A549 (cell line): ENCODE data around the gene DDX43. TPM values are rescaled to one million over a fixed set of nuclear protein-coding genes. Genes with fewer than 3 reads are reported as not detected.

Source experiments
- ATAC-seq, 2 experiments: fragments of 200-7000 bp in 1 of 2; fragments of >200 bp in 1 of 2; cut with Nextera tagmentation in 1 of 2; cut with Tn5 transposase in 1 of 2; 3 replicates each; pipeline versions ENCODE4 v1.8.0 to v1.9.1; 2018 to 2020; ENCODE audit warnings: mild to moderate bottlenecking in 1 of 2, moderate library complexity in 1 of 2
- CTCF ChIA-PET: fragments of 300-600 bp; sonication (Branson Sonifier 250); formaldehyde crosslinking; extraction: SDS; loops from one replicate; lab custom pipeline; 2021; ENCODE audit warnings: antibody characterized with exemption, inconsistent platforms; lab: Yijun Ruan, JAX
- POLR2A ChIA-PET: fragments of 350-600 bp; formaldehyde crosslinking; extraction: SDS; loops from one replicate; lab custom pipeline; 2021; ENCODE audit warnings: antibody characterized with exemption, inconsistent platforms; lab: Yijun Ruan, JAX
- DNase-seq, 2 experiments: peaks; one replicate each; pipeline versions ENCODE4 v3.0.0 to v3.0.0-alpha.2; 2011 to 2016; ENCODE audit warnings: low read depth in 1 of 2, low spot score in 1 of 2
- FAIRE-seq: peaks from 2 replicates; lab custom pipeline; 2011; peaks lifted over from hg19 to GRCh38; lab: Jason Lieb, UNC
- H3K27ac ChIP-seq, 2 experiments: fragments of >200 bp; sonication (Bioruptor Twin); formaldehyde crosslinking; 3 replicates each; pipeline ENCODE4 v1.5.1; 2016 to 2017
- H3K4me1 ChIP-seq: fragments of >200 bp; sonication (Bioruptor Twin); formaldehyde crosslinking; 3 replicates; pipeline ENCODE4 v1.6.1; 2016
- H3K4me2 ChIP-seq: fragments of >200 bp; sonication (Bioruptor Twin); formaldehyde crosslinking; 3 replicates; pipeline ENCODE4 v1.6.1; 2016
- H3K4me3 ChIP-seq: fragments of >200 bp; sonication (Bioruptor Twin); formaldehyde crosslinking; 3 replicates; pipeline ENCODE4 v1.5.1; 2016
- H3K9me3 ChIP-seq: fragments of >200 bp; sonication (Bioruptor Twin); formaldehyde crosslinking; 3 replicates; pipeline ENCODE4 v1.6.1; 2016
- ATOH8 ChIP-seq: fragments of 250-450 bp; sonication (Bioruptor Pico); IDR thresholded peaks from 2 replicates; pipeline ENCODE4 v1.5.0; 2020; ENCODE audit warnings: low read depth, mild to moderate bottlenecking, moderate library complexity
- BHLHE40 ChIP-seq: IDR thresholded peaks from 2 replicates; pipeline ENCODE4 v1.6.1; 2012; ENCODE audit warnings: low read depth, low read length, inconsistent platforms
- CBX8 ChIP-seq: fragments of 200-600 bp; sonication (generic); IDR thresholded peaks from 2 replicates; pipeline ENCODE4 v1.6.1; 2016
- E2F6 ChIP-seq: IDR thresholded peaks from 2 replicates; pipeline ENCODE4 v1.6.1; 2012; ENCODE audit warnings: low read depth, borderline replicate concordance
- EHMT2 ChIP-seq: fragments of 200-600 bp; sonication (generic); IDR thresholded peaks from 2 replicates; pipeline ENCODE4 v1.6.1; 2016; ENCODE audit warnings: antibody characterized with exemption, low read depth, mild to moderate bottlenecking, moderate library complexity
- ELK1 ChIP-seq: fragments of 150-350 bp; IDR thresholded peaks from 2 replicates; pipeline ENCODE4 v1.6.1; 2014; ENCODE audit warnings: low read depth, mild to moderate bottlenecking, low read length
- ESRRA ChIP-seq: fragments of 150-350 bp; IDR thresholded peaks from 2 replicates; pipeline ENCODE4 v1.6.1; 2014; ENCODE audit warnings: mild to moderate bottlenecking, low read length, borderline replicate concordance
- FOSB ChIP-seq: fragments of 250-450 bp; sonication (Bioruptor Pico); IDR thresholded peaks from 2 replicates; pipeline ENCODE4 v1.5.0; 2020; ENCODE audit warnings: mild to moderate bottlenecking, moderate library complexity
- HOXB13 ChIP-seq: fragments of 250-450 bp; sonication (Bioruptor Pico); IDR thresholded peaks from 2 replicates; pipeline ENCODE4 v1.5.0; 2020; ENCODE audit warnings: low read depth, mild to moderate bottlenecking, moderate library complexity
- MAX ChIP-seq: IDR thresholded peaks from 2 replicates; pipeline ENCODE4 v1.6.1; 2012
- MYC ChIP-seq: IDR thresholded peaks from 2 replicates; pipeline ENCODE4 v1.6.1; 2012; ENCODE audit warnings: mild to moderate bottlenecking, inconsistent platforms, low read length, improper control_type of control experiment, borderline replicate concordance
- NFE2L2 ChIP-seq: fragments of 150-350 bp; conservative IDR thresholded peaks from 2 replicates; pipeline ENCODE4 v1.6.1; 2014; ENCODE audit warnings: low read length
- POLR2A ChIP-seq: IDR thresholded peaks from 2 replicates; pipeline ENCODE4 v1.6.1; 2012; ENCODE audit warnings: mild to moderate bottlenecking, low read length
- POLR2AphosphoS2 ChIP-seq: conservative IDR thresholded peaks from 2 replicates; pipeline ENCODE4 v1.6.1; 2012; ENCODE audit warnings: low read length, improper control_type of control experiment, inconsistent platforms
- TFCP2L1 ChIP-seq: fragments of 250-450 bp; sonication (Bioruptor Pico); IDR thresholded peaks from 2 replicates; pipeline ENCODE4 v1.5.0; 2021; ENCODE audit warnings: mild to moderate bottlenecking
- ZFP36 ChIP-seq: fragments of 450-650 bp; IDR thresholded peaks from 2 replicates; pipeline ENCODE4 v1.6.1; 2014; ENCODE audit warnings: borderline replicate concordance; ENCODE audit not compliant: partially characterized antibody
- ZNF302 ChIP-seq: fragments of 250-450 bp; sonication (Bioruptor Pico); IDR thresholded peaks from 2 replicates; pipeline ENCODE4 v1.9.0; 2021; ENCODE audit warnings: inconsistent platforms, mild to moderate bottlenecking, moderate library complexity
- WGBS: methylation state at CpG from one replicate; pipeline ENCODE4 v1.1.6; 2017; ENCODE audit errors: missing lambda C conversion rate; 5-methylcytosine and 5-hydroxymethylcytosine counted together
- polyA plus RNA-seq, 4 experiments: library from polyadenylated mRNA; depleted of rRNA in 3 of 4; stranded (reverse); fragments of >200 nt; fragmentation: RNase III in 1 of 4; extraction: RNeasy Plus Mini Kit Qiagen cat#74134 plus additional on column Dnase treatment in 1 of 4; gene quantifications; 2 replicates in 3 of 4; 3 replicates in 1 of 4; pipeline ENCODE4 v1.2.3, GENCODE V29; 2011 to 2017

The DDX43 gene
- polyA plus RNA-seq, 2 of the 4 experiments (the other 2 are of a cell fraction), result not detected

- no peaks in the 10 kb centered on the region for H3K4me1 ChIP-seq
- FAIRE-seq, result no peak
- H3K4me2 ChIP-seq, result peak overlapping the region; percentile 75
- H3K9me3 ChIP-seq, result no peaks in the 10 kb centered on the region
- TF ChIP-seq E2F6, result peak; percentile 91
- TF ChIP-seq MYC, result no peak
- no peak for TF ChIP-seq FOSB (CRISPR knock-in tag)
- no peak for TF ChIP-seq ESRRA
- TF ChIP-seq EHMT2, result no peak
- TF ChIP-seq ATOH8 (CRISPR knock-in tag), result 0 out of 2 replicates have a peak, but pooled peaks have one; percentile 44
- no peak for TF ChIP-seq ZFP36
- peak; percentile 96 for TF ChIP-seq MAX
- TF ChIP-seq POLR2AphosphoS2, result no peak
- no peak for TF ChIP-seq NFE2L2
- peak; percentile 30; the same call in 1 of the 2 replicates for TF ChIP-seq HOXB13 (CRISPR knock-in tag)
- TF ChIP-seq ELK1, result no peak
- peak; percentile 83 to 89 for ATAC-seq
- H3K4me3 ChIP-seq, result peak overlapping the region; percentile 60
- DNase-seq, result peak; percentile 29 to 58
- POLR2A ChIA-PET, result interaction anchor here (1.1 to 2.4 kb wide), 5 partner anchors 10 to 202 kb away, joined by 3 to 11 read pairs (median 8); partner anchors contain the start of genes EEF1A1, MTO1 and SLC17A5
- under 1% methylated on average over 28 of the region's 79 CpGs for WGBS
- CTCF ChIA-PET, result interaction anchor here (0.6 to 2.0 kb wide), 5 partner anchors 11 to 201 kb away, joined by 3 to 10 read pairs (median 3); partner anchors contain the start of gene MTO1
- H3K27ac ChIP-seq, result peak overlapping the region; percentile 86 to 97
These were observed 56.8 kb downstream of the DDX43 start for GRCh38 chr6:73451223-73452106.

- WGBS, result 6% methylated on average over 13 of the region's 23 CpGs
- CTCF ChIA-PET, result interaction anchor here (0.6 to 2.0 kb wide), 4 partner anchors 10 to 201 kb away, joined by 3 to 10 read pairs (median 4); partner anchors contain the start of gene MTO1
These were observed 57.5 kb downstream of the DDX43 start, which contains the start of gene CGAS for GRCh38 chr6:73452107-73452461. Gene CGAS, minus strand, starts transcription at chr6:73452297. Its CDS starts 116 bp downstream, at chr6:73452181.

More at GRCh38 chr6:73452107-73452461, 57.5 kb downstream of the DDX43 start, which contains the start of gene CGAS:
- Histone ChIP-seq H3K9me3 (no peaks in the 10 kb centered on the region), H3K4me3 (peak within 1 kb of the TSS; percentile 60), H3K4me1 (no peaks in the 10 kb centered on the region), H3K4me2 (peak within 1 kb of the TSS; percentile 75), H3K27ac (peak within 1 kb of the TSS; percentile 86 to 97)
- no peak for FAIRE-seq
- POLR2A ChIA-PET, result interaction anchor here (1.1 to 2.4 kb wide), 4 partner anchors 9 to 201 kb away, joined by 3 to 11 read pairs (median 9); partner anchors contain the start of genes EEF1A1, MTO1 and SLC17A5
- peak; percentile 89 for ATAC-seq
- TF ChIP-seq E2F6 (peak; percentile 15; the same call in 1 of the 2 replicates), TFCP2L1 (CRISPR knock-in tag) (no peak), POLR2A (peak; percentile 61), BHLHE40 (no peak), ELK1 (no peak), NFE2L2 (no peak), CBX8 (no peak), MAX (peak; percentile 56; the same call in 1 of the 2 replicates), ZNF302 (CRISPR knock-in tag) (no peak)
- DNase-seq, result peak; percentile 35 to 80
